SU-DHL-6 (cell line): ENCODE results near the gene CDC42EP4.
A peak's percentile ranks its signal among the peaks of the same experiment; 100 is the strongest.

Experiments
- H2AFZ ChIP-seq: fragments of 200-600 bp; sonication (generic); 2 replicates; pipeline ENCODE4 v1.6.1; 2014; ENCODE audit warnings: low read depth, mild to moderate bottlenecking, moderate library complexity, mixed read lengths, antibody characterized with exemption, low read length; ENCODE audit not compliant: severe bottlenecking
- H3F3A ChIP-seq: fragments of 200-600 bp; shearing (Covaris generic); 2 replicates; pipeline ENCODE4 v1.6.0; 2016; ENCODE audit warnings: antibody characterized with exemption, mild to moderate bottlenecking; ENCODE audit not compliant: insufficient read depth
- H3K27ac ChIP-seq: fragments of 200-600 bp; sonication (generic); 2 replicates; pipeline ENCODE4 v1.5.1; 2016; ENCODE audit warnings: low read depth, mild to moderate bottlenecking, low read length, moderate library complexity, mixed read lengths
- H3K27me3 ChIP-seq: fragments of 200-600 bp; sonication (generic), shearing (Covaris generic); 2 replicates; pipeline ENCODE4 v1.6.0; 2014; ENCODE audit warnings: mild to moderate bottlenecking, low read length
- H3K36me3 ChIP-seq: fragments of 200-600 bp; sonication (generic); 2 replicates; pipeline ENCODE4 v1.6.1; 2014; ENCODE audit warnings: mild to moderate bottlenecking, low read length, mixed read lengths
- H3K4me2 ChIP-seq: fragments of 300-600, 200-600 bp; shearing (Covaris generic), sonication (generic); 2 replicates; pipeline ENCODE4 v1.6.0; 2014; ENCODE audit warnings: low read length, low read depth, mild to moderate bottlenecking; ENCODE audit not compliant: poor library complexity, severe bottlenecking
- H3K4me3 ChIP-seq: fragments of 200-600 bp; sonication (generic); 2 replicates; pipeline ENCODE4 v1.5.1; 2014; ENCODE audit warnings: antibody characterized with exemption, low read length, mild to moderate bottlenecking, mixed read lengths; ENCODE audit not compliant: insufficient read depth, poor library complexity, severe bottlenecking
- H3K79me2 ChIP-seq: fragments of 200-600 bp; sonication (generic); 2 replicates; pipeline ENCODE4 v1.6.1; 2014; ENCODE audit warnings: mild to moderate bottlenecking, low read length, moderate library complexity; ENCODE audit not compliant: insufficient read depth
- H3K9ac ChIP-seq: fragments of 200-600 bp; sonication (generic); 2 replicates; pipeline ENCODE4 v1.7.0; 2014; ENCODE audit warnings: mild to moderate bottlenecking, low read length
- H3K9me2 ChIP-seq: fragments of 200-600 bp; sonication (generic); replicated peaks from 2 replicates; pipeline ENCODE4 v1.6.1; 2014; ENCODE audit warnings: low read length; ENCODE audit not compliant: insufficient read depth
- H3K9me3 ChIP-seq: fragments of 200-600 bp; sonication (generic); 2 replicates; pipeline ENCODE4 v1.6.1; 2014; ENCODE audit warnings: low read length, mixed read lengths; ENCODE audit not compliant: insufficient read depth
- H4K20me1 ChIP-seq: fragments of 200-600 bp; sonication (generic); 2 replicates; pipeline ENCODE4 v1.6.1; 2014; ENCODE audit warnings: low read depth, mild to moderate bottlenecking, antibody characterized with exemption, low read length, moderate library complexity, mixed read lengths
- EZH2phosphoT487 ChIP-seq: fragments of 200-600 bp; sonication (generic), shearing (Covaris generic); conservative IDR thresholded peaks from 2 replicates; pipeline ENCODE4 v1.6.1; 2018; ENCODE audit warnings: mild to moderate bottlenecking, antibody characterized with exemption, low read length, moderate library complexity, mixed read lengths
- TF ChIP-seq, protein P1 (sequence below): fragments of 200-600 bp; sonication (generic); IDR thresholded peaks from one replicate; pipeline ENCODE4 v1.5.1; 2017; ENCODE audit warnings: antibody characterized with exemption, mild to moderate bottlenecking, low read length, moderate library complexity; ENCODE audit not compliant: insufficient read depth, poor library complexity, severe bottlenecking

CDC42EP4 gene, protein sequence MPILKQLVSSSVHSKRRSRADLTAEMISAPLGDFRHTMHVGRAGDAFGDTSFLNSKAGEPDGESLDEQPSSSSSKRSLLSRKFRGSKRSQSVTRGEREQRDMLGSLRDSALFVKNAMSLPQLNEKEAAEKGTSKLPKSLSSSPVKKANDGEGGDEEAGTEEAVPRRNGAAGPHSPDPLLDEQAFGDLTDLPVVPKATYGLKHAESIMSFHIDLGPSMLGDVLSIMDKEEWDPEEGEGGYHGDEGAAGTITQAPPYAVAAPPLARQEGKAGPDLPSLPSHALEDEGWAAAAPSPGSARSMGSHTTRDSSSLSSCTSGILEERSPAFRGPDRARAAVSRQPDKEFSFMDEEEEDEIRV

GRCh38 chr17:73311781-73312641, at the start of gene CDC42EP4:
Gene CDC42EP4, minus strand, starts transcription at chr17:73312001. Its CDS starts 25,501 bp downstream, at chr17:73286500.
- H3K79me2 ChIP-seq, result no peaks in the 10 kb centered on the region
- peak within 1 kb of the TSS; percentile 76 for H2AFZ ChIP-seq
- peak within 1 kb of the TSS; percentile 42 for H3K4me3 ChIP-seq
- H3K9ac ChIP-seq, result peak within 1 kb of the TSS; percentile 35; the same call in 1 of the 2 replicates
- TF ChIP-seq EZH2phosphoT487, result no peak
- TF ChIP-seq, protein P1, sequence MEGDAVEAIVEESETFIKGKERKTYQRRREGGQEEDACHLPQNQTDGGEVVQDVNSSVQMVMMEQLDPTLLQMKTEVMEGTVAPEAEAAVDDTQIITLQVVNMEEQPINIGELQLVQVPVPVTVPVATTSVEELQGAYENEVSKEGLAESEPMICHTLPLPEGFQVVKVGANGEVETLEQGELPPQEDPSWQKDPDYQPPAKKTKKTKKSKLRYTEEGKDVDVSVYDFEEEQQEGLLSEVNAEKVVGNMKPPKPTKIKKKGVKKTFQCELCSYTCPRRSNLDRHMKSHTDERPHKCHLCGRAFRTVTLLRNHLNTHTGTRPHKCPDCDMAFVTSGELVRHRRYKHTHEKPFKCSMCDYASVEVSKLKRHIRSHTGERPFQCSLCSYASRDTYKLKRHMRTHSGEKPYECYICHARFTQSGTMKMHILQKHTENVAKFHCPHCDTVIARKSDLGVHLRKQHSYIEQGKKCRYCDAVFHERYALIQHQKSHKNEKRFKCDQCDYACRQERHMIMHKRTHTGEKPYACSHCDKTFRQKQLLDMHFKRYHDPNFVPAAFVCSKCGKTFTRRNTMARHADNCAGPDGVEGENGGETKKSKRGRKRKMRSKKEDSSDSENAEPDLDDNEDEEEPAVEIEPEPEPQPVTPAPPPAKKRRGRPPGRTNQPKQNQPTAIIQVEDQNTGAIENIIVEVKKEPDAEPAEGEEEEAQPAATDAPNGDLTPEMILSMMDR, result no peak
- no peaks in the 10 kb centered on the region for H3K9me2 ChIP-seq
- H4K20me1 ChIP-seq, result no peaks in the 10 kb centered on the region
- no peaks in the 10 kb centered on the region for H3K27me3 ChIP-seq
- no peaks in the 10 kb centered on the region for H3K9me3 ChIP-seq
- no peaks in the 10 kb centered on the region for H3K36me3 ChIP-seq
- no peaks in the 10 kb centered on the region for H3F3A ChIP-seq
- H3K27ac ChIP-seq, result no peak within 1 kb of the TSS
- H3K4me2 ChIP-seq, result peak within 1 kb of the TSS; percentile 61

GRCh38 chr17:73360961-73361761, 49.4 kb upstream of the CDC42EP4 start:
- Histone ChIP-seq H3K36me3 (no peaks in the 10 kb centered on the region), H3K9me3 (no peaks in the 10 kb centered on the region), H2AFZ (no peak overlapping the region), H3F3A (no peaks in the 10 kb centered on the region), H3K27ac (no peak overlapping the region), H3K79me2 (no peaks in the 10 kb centered on the region), H4K20me1 (no peaks in the 10 kb centered on the region), H3K27me3 (no peaks in the 10 kb centered on the region), H3K9me2 (no peaks in the 10 kb centered on the region), H3K4me3 (no peak overlapping the region), H3K4me2 (no peak overlapping the region), H3K9ac (no peak overlapping the region)
- no peak for TF ChIP-seq EZH2phosphoT487
- TF ChIP-seq, protein P1, result no peak

- no peak overlapping the region for H2AFZ ChIP-seq
- H3F3A ChIP-seq, result no peaks in the 10 kb centered on the region
- H3K27me3 ChIP-seq, result no peaks in the 10 kb centered on the region
- H3K9me3 ChIP-seq, result no peaks in the 10 kb centered on the region
- no peak overlapping the region for H3K9ac ChIP-seq
- H4K20me1 ChIP-seq, result no peaks in the 10 kb centered on the region
- no peaks in the 10 kb centered on the region for H3K36me3 ChIP-seq
- TF ChIP-seq, protein P1, result no peak
- TF ChIP-seq EZH2phosphoT487, result no peak
- H3K4me2 ChIP-seq, result no peak overlapping the region
- H3K27ac ChIP-seq, result no peak overlapping the region
- H3K4me3 ChIP-seq, result no peak overlapping the region
- no peaks in the 10 kb centered on the region for H3K79me2 ChIP-seq
- no peaks in the 10 kb centered on the region for H3K9me2 ChIP-seq
Measured at GRCh38 chr17:73359987-73360410, 48.2 kb upstream of the CDC42EP4 start.
